ENCODE measurements around the gene MITD1. TPM values are rescaled to one million over a fixed set of nuclear protein-coding genes. Genes with fewer than 3 reads are reported as not detected.

MITD1 gene
- total and polyA plus RNA-seq, 2 of the 13 experiments (the other 11 are each of a cell fraction or from before 2014, with no cell fraction given): 17.8 to 43.7 TPM

GRCh38 chr2:99190548-99190947 lies 9.7 kb upstream of the MITD1 start:
- Histone ChIP-seq H3K27me3 (ENCODE audit: control insufficient read depth in 1 of 2, insufficient read depth in 2 of 2, low read length in 2 of 2) (no peaks in the 10 kb centered on the region), H3K4me2 (ENCODE audit: low read depth, low read length) (no peak overlapping the region), H3K27ac (ENCODE audit: extremely low read length, insufficient read depth, low read length) (no peak overlapping the region), H3K79me2 (ENCODE audit: insufficient read depth, low read length) (peaks cover 19% of the 10 kb centered on the region), H3K9me3 (ENCODE audit: low read length) (no peaks in the 10 kb centered on the region), H2AFZ (ENCODE audit: low read length) (no peak overlapping the region), H3K4me1 (ENCODE audit: insufficient read depth, low read length) (no peaks in the 10 kb centered on the region), H3K36me3 (replicated peaks in 1 of 2; ENCODE audit: control insufficient read depth in 1 of 2, insufficient read depth in 2 of 2, low read length in 2 of 2) (peaks cover 6 to 55% of the 10 kb centered on the region in 2 experiments), H4K20me1 (ENCODE audit: insufficient read depth, low read length) (no peaks in the 10 kb centered on the region), H3K4me3 (replicated peaks in 1 of 3; ENCODE audit: insufficient read depth in 1 of 3, low read depth in 2 of 3, low read length in 3 of 3) (no peak overlapping the region), H3K9ac (ENCODE audit: insufficient read depth, low read depth, low read length) (no peak overlapping the region)
- no peak for FAIRE-seq
- CTCF ChIA-PET (ENCODE audit: low intra/inter-chr PET ratio, low total read pairs): no interaction called here
- POLR2A ChIA-PET: interaction anchor here (0.6 to 1.8 kb wide), 2 partner anchors 9 to 10 kb away, joined by 3 to 7 read pairs; no protein-coding TSS in a partner anchor
- peak; percentile 16 for DNase-seq (ENCODE audit: low spot score)
- ATAC-seq: peak; percentile 68; the same call in 2 of the 3 replicates
- BruUV-seq (replicated peaks): no TSS peak
- TF ChIP-seq ZNF878 (CRISPR knock-in tag; IDR thresholded peaks at IDR 0.05): no peak
- TF ChIP-seq, protein P1, sequence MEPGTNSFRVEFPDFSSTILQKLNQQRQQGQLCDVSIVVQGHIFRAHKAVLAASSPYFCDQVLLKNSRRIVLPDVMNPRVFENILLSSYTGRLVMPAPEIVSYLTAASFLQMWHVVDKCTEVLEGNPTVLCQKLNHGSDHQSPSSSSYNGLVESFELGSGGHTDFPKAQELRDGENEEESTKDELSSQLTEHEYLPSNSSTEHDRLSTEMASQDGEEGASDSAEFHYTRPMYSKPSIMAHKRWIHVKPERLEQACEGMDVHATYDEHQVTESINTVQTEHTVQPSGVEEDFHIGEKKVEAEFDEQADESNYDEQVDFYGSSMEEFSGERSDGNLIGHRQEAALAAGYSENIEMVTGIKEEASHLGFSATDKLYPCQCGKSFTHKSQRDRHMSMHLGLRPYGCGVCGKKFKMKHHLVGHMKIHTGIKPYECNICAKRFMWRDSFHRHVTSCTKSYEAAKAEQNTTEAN (CRISPR knock-in tag; conservative IDR thresholded peaks at IDR 0.05): no peak
- TF ChIP-seq ZNF563 (CRISPR knock-in tag; IDR thresholded peaks at IDR 0.05): no peak
- 0 out of 2 replicates have a peak, but pooled peaks have one; percentile 21 for TF ChIP-seq CTCF (CRISPR knock-in tag; IDR thresholded peaks at IDR 0.05)
- peak; percentile 69 for TF ChIP-seq ZNF7 (CRISPR knock-in tag; IDR thresholded peaks at IDR 0.05)
- TF ChIP-seq ZNF713 (CRISPR knock-in tag; IDR thresholded peaks at IDR 0.05): no peak
- no peak for TF ChIP-seq ZNF570 (CRISPR knock-in tag; IDR thresholded peaks at IDR 0.05; ENCODE audit: borderline replicate concordance)
- intact Hi-C loops (cut with micrococcal nuclease; ENCODE audit: unreplicated experiment) (no loop called here), in situ Hi-C loops (cut with HindIII; ENCODE audit: extremely low pct_ligation_motif_present, low pct_unique_long_range_greater_than_20kb) (no loop called here)
- WGBS (ENCODE audit: low lambda C conversion rate): 93% methylated on average over 1 of the region's 1 CpG

Data from HepG2 (cell line).